Epithelial cell of alveolus of lung (primary cell): ENCODE results near the gene GUCY1B1. TPM values are rescaled to one million over a fixed set of nuclear protein-coding genes. Genes with fewer than 3 reads are reported as not detected.

Source experiments
- total RNA-seq: library from RNA; depleted of rRNA; stranded (reverse); fragments of >200 nt; gene quantifications from 2 replicates; pipeline ENCODE4 v1.2.1, GENCODE V29; 2015

GUCY1B1 gene
- total RNA-seq: 8.1 and 20.5 TPM in 2 replicates

GRCh38 chr4:155758481-155759371, at the start of gene GUCY1B1:
TSS of gene GUCY1B1 (plus strand) at chr4:155759021. CDS start at chr4:155759141, 120 bp downstream.

Other genes with a start within 250 kb of the GUCY1B1 start
- 0.39 and 4.2 TPM in 2 replicates for gene GUCY1A1, start 92.2 kb upstream of the GUCY1B1 start, total RNA-seq
- gene ASIC5, start 107.3 kb downstream of the GUCY1B1 start, total RNA-seq: not detected in 2 replicates
- gene TDO2, start 144.7 kb downstream of the GUCY1B1 start, total RNA-seq: 0.78 and 1.3 TPM in 2 replicates
- 10.6 and 22.9 TPM in 2 replicates for gene CTSO, start 194.8 kb downstream of the GUCY1B1 start, total RNA-seq